ENCODE data around the gene EGFL8.

Gene EGFL8

GRCh38 chr6:32146687-32147086, 17.7 kb upstream of the EGFL8 start:
- TF ChIP-seq, protein P1, sequence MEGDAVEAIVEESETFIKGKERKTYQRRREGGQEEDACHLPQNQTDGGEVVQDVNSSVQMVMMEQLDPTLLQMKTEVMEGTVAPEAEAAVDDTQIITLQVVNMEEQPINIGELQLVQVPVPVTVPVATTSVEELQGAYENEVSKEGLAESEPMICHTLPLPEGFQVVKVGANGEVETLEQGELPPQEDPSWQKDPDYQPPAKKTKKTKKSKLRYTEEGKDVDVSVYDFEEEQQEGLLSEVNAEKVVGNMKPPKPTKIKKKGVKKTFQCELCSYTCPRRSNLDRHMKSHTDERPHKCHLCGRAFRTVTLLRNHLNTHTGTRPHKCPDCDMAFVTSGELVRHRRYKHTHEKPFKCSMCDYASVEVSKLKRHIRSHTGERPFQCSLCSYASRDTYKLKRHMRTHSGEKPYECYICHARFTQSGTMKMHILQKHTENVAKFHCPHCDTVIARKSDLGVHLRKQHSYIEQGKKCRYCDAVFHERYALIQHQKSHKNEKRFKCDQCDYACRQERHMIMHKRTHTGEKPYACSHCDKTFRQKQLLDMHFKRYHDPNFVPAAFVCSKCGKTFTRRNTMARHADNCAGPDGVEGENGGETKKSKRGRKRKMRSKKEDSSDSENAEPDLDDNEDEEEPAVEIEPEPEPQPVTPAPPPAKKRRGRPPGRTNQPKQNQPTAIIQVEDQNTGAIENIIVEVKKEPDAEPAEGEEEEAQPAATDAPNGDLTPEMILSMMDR (IDR thresholded peaks at IDR 0.05; ENCODE audit: extremely low read depth, missing control alignments) = no peak
- no peak for DNase-seq (ENCODE audit: low spot score)

DNA sequence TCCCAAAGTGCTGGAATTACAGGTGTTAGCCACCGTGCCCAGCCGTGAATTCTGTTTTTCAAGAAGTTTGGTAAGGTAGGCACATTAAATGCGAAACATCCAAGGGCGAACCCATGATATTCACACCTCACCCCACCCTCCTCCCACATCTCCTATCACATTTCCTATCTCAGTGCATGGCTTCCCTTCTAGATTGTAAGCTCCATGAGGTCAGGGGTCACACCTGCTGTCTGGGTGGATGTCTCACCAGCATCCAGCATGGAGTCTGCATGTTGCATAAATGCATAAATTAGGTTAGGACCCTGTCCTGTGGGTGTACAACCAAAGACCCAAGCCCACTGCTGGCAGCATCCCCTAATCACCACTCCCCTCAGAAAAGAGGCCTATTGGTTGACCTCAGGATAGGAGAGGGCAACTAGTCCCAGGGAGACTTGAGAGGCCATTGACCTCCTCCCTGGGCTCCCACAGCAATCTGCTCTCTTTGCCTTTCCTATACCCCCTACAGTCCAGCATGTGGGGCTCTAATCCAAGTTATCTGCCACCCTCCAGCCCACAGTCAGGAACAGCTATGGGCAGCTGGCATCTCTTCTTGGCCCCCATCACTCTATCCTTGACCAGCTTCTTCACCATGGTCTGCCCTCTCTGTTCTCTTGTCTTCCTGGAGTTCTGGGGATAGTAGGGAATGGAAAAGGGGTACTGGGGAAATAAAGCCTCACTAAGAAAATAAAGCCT, 16.8 kb upstream of the EGFL8 start:
- TF ChIP-seq, protein P1 (IDR thresholded peaks at IDR 0.05; ENCODE audit: extremely low read depth, missing control alignments) = no peak
- no peak for DNase-seq (ENCODE audit: low spot score)

DNA sequence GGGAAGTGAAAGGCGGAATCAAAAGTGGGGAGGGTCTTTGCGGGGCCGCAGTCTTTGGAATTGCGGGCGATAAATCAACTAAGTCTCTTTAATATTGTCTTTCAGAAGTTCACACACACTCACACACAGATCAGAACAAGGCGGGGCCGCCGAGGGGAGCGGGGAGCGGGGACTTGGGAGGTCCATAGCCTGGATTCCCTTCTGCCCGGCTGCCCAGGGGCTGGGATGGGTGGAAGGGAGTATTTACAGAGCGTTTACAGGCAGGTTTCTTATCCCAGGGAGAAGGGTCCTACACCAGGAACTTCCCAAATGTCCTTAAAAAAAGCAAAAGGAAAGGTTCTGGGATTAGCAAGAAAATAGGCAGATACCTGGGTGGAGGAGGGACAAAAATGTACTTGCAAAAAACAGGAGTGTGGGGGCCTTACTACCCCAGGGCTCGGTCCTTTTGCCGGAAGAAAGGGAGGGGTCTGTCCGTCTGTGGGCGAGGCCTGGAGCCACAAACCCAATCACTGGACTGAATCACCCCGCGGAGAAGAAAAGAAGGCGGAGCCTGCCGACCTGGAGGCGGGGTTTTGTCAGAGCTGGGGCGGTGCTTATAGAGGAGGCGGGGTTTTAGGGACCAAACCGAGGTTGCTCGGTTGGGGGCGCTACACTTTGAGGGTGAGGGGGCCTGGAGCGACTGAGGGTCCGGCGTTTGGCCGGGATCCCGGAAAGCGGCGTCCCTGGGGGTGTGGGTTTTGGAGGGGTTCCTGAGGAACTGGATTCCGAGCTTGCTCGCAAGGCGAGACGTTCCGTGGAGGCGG, 15.9 kb upstream of the EGFL8 start:
- no peak for DNase-seq (ENCODE audit: low spot score)
- TF ChIP-seq, protein P1 (IDR thresholded peaks at IDR 0.05; ENCODE audit: extremely low read depth, missing control alignments) = no peak

DNA sequence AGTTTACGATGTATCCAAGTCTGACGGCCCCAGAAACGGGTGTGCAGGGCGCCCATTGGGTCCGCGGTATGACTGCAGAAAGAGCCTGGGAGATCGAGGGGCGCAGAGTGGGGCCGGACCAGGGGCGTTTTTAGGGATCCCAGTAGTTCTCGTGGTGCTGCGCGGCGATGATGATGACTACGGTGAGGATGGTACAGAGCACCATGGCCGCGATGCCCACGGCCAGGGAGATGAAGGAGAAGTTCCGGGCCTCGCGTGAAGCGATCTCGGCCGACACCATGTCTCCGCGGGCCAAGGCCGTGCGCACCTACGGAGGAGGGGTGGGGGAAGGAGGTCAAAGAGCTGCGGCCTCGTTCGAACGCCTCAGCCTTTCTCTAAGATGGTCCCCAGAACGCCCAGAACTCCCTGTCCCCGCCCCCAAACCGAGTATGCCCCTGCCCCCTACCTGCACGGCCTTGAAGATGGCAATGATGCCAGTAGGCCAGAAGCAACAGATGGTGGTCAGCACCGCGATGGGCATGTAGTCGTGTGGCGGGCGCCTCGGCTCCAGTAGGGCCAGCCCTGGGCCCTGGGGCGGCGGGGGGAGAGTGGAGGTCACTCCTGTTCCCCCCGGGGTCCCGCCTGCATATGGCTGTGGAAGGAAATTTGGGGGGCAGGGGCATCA, 15.2 kb upstream of the EGFL8 start:
- TF ChIP-seq, protein P1 (IDR thresholded peaks at IDR 0.05; ENCODE audit: extremely low read depth, missing control alignments) = no peak
- no peak for DNase-seq (ENCODE audit: low spot score)

DNA sequence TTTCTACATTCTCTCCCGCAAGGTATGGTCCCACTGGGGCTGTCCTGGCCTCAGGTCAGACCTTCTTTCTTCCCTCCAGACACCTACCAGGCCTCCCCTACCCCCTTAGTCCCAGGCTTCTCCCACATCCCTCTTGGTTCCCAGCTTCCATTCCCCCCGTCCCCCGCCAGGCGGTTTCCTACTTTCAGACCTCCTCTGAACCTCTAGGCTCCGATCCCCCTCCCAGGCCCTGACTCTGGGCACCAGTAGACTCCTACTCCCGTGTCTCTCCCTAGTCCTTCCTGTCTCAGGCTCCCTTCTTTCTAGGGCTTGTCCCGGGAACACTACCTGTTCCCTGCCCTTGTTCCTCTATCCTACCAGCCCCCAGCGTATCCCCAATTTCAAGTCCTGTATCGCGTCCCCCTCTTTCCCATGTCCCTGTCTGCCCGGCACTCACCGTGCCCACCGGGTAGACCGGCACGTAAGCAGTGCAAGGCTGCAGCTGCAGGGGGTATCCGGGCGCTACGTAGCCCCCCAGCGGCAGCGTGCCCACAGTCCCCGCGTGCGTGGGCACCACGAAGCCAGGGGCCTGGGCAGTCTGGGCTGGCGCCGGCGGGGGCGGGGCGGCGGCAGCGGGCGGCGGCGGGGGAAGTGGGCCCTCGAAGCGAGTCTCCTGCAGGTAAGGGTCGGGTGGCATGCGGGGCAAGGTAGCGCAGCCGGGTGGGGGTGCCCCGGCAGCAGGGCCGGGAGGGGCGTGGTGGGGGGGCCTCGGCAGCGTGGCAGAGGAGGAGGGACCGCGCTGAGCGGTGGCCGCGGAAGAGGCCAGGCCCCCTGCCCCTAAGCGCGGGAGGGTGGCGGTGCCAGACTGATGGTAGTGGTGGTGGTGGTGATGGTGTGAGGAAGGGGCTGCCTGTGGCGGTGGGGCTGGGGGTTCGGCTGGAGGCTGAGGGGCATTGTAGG, 14.2 kb upstream of the EGFL8 start:
- no peak for DNase-seq (ENCODE audit: low spot score)
- TF ChIP-seq, protein P1 (IDR thresholded peaks at IDR 0.05; ENCODE audit: extremely low read depth, missing control alignments) = no peak

- no peak for DNase-seq (ENCODE audit: low spot score)
- TF ChIP-seq, protein P1 (IDR thresholded peaks at IDR 0.05; ENCODE audit: extremely low read depth, missing control alignments) = no peak
Observed at GRCh38 chr6:32151181-32151862, 13.1 kb upstream of the EGFL8 start.

Measured in GM20000 (cell line).